Sigmoid colon (tissue), 7 donors: ENCODE results near the gene PACC1. TPM values are rescaled to one million over a fixed set of nuclear protein-coding genes. Genes with fewer than 3 reads are reported as not detected.

Experiments used
- DNase-seq: peaks from one replicate; pipeline ENCODE4 v3.0.0-alpha.2; 2019
- H3K27ac ChIP-seq, 4 donors: fragments of 200-600 bp; sonication (generic); one replicate each; pipeline ENCODE4 v1.5.1; 2016 to 2019; ENCODE audit warnings: mild to moderate bottlenecking in 1 of 4
- H3K27me3 ChIP-seq, 3 donors: fragments of 200-600 bp; sonication (generic); one replicate each; pipeline ENCODE4 v1.5.1; 2019; ENCODE audit warnings: mild to moderate bottlenecking in 1 of 3
- H3K36me3 ChIP-seq, 4 donors: fragments of 200-600 bp; sonication (generic); one replicate each; pipeline ENCODE4 v1.5.1; 2016 to 2019
- H3K4me1 ChIP-seq, 4 donors: fragments of 200-600 bp; sonication (generic); one replicate each; pipeline ENCODE4 v1.5.1; 2017 to 2019
- H3K4me3 ChIP-seq, 4 donors: fragments of 200-600 bp; sonication (generic); one replicate each; pipeline ENCODE4 v1.5.1; 2017 to 2019; ENCODE audit warnings: mild to moderate bottlenecking in 2 of 4, moderate library complexity in 1 of 4
- H3K9me3 ChIP-seq, 4 donors: fragments of 200-600 bp in 3 of 4; sonication (generic) in 3 of 4; one replicate each; pipeline versions ENCODE4 v1.5.1 to v1.6.1; 2013 to 2019
- CTCF ChIP-seq, 4 experiments: fragments of 450-650 bp in 3 of 4; fragments of 200-600 bp in 1 of 4; IDR thresholded peaks; one replicate each; pipeline ENCODE4 v1.5.1; 2016 to 2019; ENCODE audit warnings: antibody characterized with exemption in 4 of 4, mild to moderate bottlenecking in 3 of 4, moderate library complexity in 2 of 4
- EP300 ChIP-seq, 4 donors: sonication (generic); formaldehyde crosslinking; IDR thresholded peaks; one replicate each; pipeline ENCODE4 v1.6.1; 2017; ENCODE audit warnings: antibody characterized with exemption in 4 of 4
- POLR2A ChIP-seq, 2 donors: fragments of 450-650 bp; IDR thresholded peaks; one replicate each; pipeline ENCODE4 v1.6.1; 2016; ENCODE audit warnings: antibody characterized with exemption in 2 of 2, mild to moderate bottlenecking in 2 of 2, moderate library complexity in 2 of 2
- POLR2AphosphoS5 ChIP-seq, 4 donors: sonication (generic); formaldehyde crosslinking; IDR thresholded peaks; one replicate each; pipeline ENCODE4 v1.6.1; 2017; ENCODE audit warnings: antibody characterized with exemption in 4 of 4
- WGBS, 2 donors: extraction: QIAGEN DNeasy Blood & Tissue Kit; methylation state at CpG; one replicate each; pipeline ENCODE4 v1.1.7; 2013; 5-methylcytosine and 5-hydroxymethylcytosine counted together
- intact Hi-C: fragments of 100-400 bp; cut with DNase I; formaldehyde crosslinking; loops from one replicate; pipeline ENCODE4 v1.15.1; 2023
- polyA plus RNA-seq, 3 donors: library from polyadenylated mRNA; stranded (reverse); fragments of 200-250 nt; gene quantifications; one replicate each; pipeline ENCODE4 v1.2.3, GENCODE V29; 2013
- total RNA-seq, 4 donors: library from RNA; depleted of rRNA; stranded (reverse); fragments of >200 nt; gene quantifications; one replicate each; pipeline ENCODE4 v1.1.0, GENCODE V29; 2016
- donor health status: healthy with polysubstance abuse.
- donor health status: Bipolar disorder and iron deficiency.
- donor health status: healthy.

The PACC1 gene
- total and polyA plus RNA-seq, 7 donors, result 0.60 to 6.9 (median 2.9) TPM

DNA sequence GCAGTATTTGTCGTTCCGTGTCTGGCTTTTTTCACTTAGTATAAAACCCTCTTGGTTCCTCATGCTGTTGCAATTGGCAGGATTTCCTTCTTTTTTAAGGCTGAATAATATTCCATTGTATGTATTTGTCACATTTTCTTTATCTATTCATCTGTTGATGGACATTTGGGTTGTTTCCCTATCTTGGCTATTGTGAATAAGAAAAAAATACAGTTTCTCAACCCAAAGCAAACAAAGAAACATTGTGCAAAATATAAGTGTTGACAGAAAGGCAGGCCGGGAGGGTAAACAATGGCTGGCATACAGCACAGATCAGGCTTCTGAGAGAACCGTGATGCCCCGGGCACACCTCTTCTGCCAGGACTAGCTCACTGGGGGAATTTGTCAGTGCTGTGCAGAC, 45.0 kb upstream of the PACC1 start:
- no peak overlapping the region for H3K27ac ChIP-seq
- TF ChIP-seq POLR2A (IDR thresholded peaks at IDR 0.05) (no peak), CTCF (IDR thresholded peaks at IDR 0.05) (no peak), POLR2AphosphoS5 (IDR thresholded peaks at IDR 0.05) (no peak), EP300 (IDR thresholded peaks at IDR 0.05) (no peak)
- 85 to 95% methylated on average over 5 of the region's 5 CpGs for WGBS, 2 donors
- peaks cover 0 to 11% (median 2%) of the 10 kb centered on the region in 4 donors for H3K4me1 ChIP-seq
- no peaks in the 10 kb centered on the region for H3K36me3 ChIP-seq
- H3K4me3 ChIP-seq, result no peak overlapping the region
- intact Hi-C loops, result loop anchor here (5.0 kb wide), 2 partner anchors 92 to 172 kb away; partner anchors contain the start of gene PPP2R5A
- peak; percentile 17 for DNase-seq
- no peaks in the 10 kb centered on the region for H3K27me3 ChIP-seq
- H3K9me3 ChIP-seq, result no peaks in the 10 kb centered on the region

DNA sequence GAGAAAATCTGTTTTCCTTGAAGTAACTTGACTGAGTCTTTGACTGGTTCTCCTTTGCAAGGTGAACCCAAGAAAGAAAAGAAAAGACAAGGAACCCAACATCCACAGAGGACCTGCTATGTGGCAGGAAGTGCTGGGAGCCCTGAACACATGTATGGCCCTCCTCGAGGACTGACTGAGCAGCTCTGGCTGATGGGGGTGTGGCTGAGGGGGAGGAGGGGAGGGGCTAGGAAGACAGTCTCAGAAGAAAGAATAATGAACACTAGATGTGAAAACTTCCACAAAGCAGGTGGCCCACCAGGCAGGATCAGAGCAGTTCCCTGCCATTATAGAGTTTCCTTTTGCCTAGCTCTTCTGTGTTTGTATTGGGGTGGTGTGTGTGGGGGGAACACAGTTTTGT, 44.1 kb upstream of the PACC1 start:
- Histone ChIP-seq H3K27ac (no peak overlapping the region), H3K27me3 (no peaks in the 10 kb centered on the region), H3K4me1 (peaks cover 0 to 11% (median 2%) of the 10 kb centered on the region in 4 donors), H3K4me3 (no peak overlapping the region), H3K9me3 (no peaks in the 10 kb centered on the region), H3K36me3 (no peaks in the 10 kb centered on the region)
- no peak for DNase-seq
- WGBS, 2 donors, result 13 to 24% methylated on average over 1 of the region's 1 CpG
- TF ChIP-seq CTCF (IDR thresholded peaks at IDR 0.05) (no peak), EP300 (IDR thresholded peaks at IDR 0.05) (no peak), POLR2AphosphoS5 (IDR thresholded peaks at IDR 0.05) (no peak), POLR2A (IDR thresholded peaks at IDR 0.05) (no peak)
- intact Hi-C loops, result loop anchor here (5.0 kb wide), 2 partner anchors 92 to 172 kb away; partner anchors contain the start of gene PPP2R5A

DNA sequence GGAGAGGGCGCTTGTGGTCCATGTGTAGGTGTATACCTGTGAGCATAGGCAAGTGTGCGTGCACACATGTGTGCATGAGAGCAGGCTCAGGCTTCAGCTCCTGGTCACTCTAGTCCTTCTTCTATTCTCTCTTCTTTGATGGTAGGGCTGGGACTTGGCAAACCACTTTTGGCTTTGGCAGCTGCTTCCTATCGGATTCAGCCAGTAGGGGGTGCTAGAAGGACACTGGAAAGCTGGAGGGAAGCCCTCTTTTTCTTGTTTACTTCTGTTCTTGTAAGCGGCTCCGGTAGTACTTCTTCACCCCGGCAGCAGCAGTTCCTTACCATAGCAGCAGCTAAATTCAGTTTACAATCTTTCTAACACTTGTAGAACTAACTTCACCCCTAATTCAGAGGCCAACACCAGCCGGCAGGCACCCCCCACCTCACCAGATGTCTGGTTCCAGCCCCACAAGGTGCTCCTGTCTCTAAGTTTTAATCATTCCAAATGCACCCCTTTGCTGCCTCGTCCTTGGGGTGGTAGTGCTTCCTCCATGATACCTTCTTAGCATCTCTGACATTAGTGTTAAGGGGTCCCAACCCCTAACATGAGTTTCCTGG, 43.2 kb upstream of the PACC1 start:
- no peaks in the 10 kb centered on the region for H3K9me3 ChIP-seq
- 57 to 61% methylated on average over 8 of the region's 8 CpGs for WGBS, 2 donors
- H3K36me3 ChIP-seq, result no peaks in the 10 kb centered on the region
- no peak overlapping the region for H3K4me3 ChIP-seq
- no peak for DNase-seq
- H3K27me3 ChIP-seq, result no peaks in the 10 kb centered on the region
- H3K4me1 ChIP-seq, result peaks cover 0 to 15% (median 6%) of the 10 kb centered on the region in 4 donors
- intact Hi-C loops, result loop anchor here (2.0 to 5.0 kb wide), 3 partner anchors 91 to 777 kb away; partner anchors contain the start of gene PPP2R5A
- TF ChIP-seq CTCF (IDR thresholded peaks at IDR 0.05) (peak in 1 of 4 experiments; percentile 20), POLR2A (IDR thresholded peaks at IDR 0.05) (no peak)
- no peak overlapping the region for H3K27ac ChIP-seq

GRCh38 chr1:212455803-212456528, 41.3 kb upstream of the PACC1 start:
- intact Hi-C loops, result loop anchor here (2.0 to 5.0 kb wide), 4 partner anchors 89 to 775 kb away; partner anchors contain the start of gene PPP2R5A
- TF ChIP-seq POLR2AphosphoS5 (IDR thresholded peaks at IDR 0.05), result no peak
- TF ChIP-seq POLR2A (IDR thresholded peaks at IDR 0.05), result no peak
- TF ChIP-seq EP300 (IDR thresholded peaks at IDR 0.05), result no peak
- peak; percentile 84 to 99 (median 93) for TF ChIP-seq CTCF (IDR thresholded peaks at IDR 0.05)
- Histone ChIP-seq H3K27ac (peak overlapping the region in 3 of 4 donors; percentile 35 to 73 (median 55)), H3K4me1 (peaks cover 0 to 21% (median 12%) of the 10 kb centered on the region in 4 donors), H3K27me3 (no peaks in the 10 kb centered on the region), H3K36me3 (no peaks in the 10 kb centered on the region), H3K4me3 (no peak overlapping the region), H3K9me3 (no peaks in the 10 kb centered on the region)
- WGBS, 2 donors, result 36 to 42% methylated on average over 10 of the region's 10 CpGs
- DNase-seq, result peak; percentile 92
